Breast epithelium (tissue), 3 donors: ENCODE results near the gene SLC35G3.

Experiments used
- POLR2A ChIP-seq: fragments of 450-650 bp; IDR thresholded peaks from one replicate; pipeline ENCODE4 v1.6.1; 2016; ENCODE audit warnings: antibody characterized with exemption, mild to moderate bottlenecking, moderate library complexity
- TF ChIP-seq, protein P1 (sequence below), 3 donors: fragments of 450-650 bp; IDR thresholded peaks; one replicate each; pipeline ENCODE4 v1.5.1; 2016 to 2017; ENCODE audit warnings: antibody characterized with exemption in 3 of 3, mild to moderate bottlenecking in 3 of 3, moderate library complexity in 3 of 3

DNA sequence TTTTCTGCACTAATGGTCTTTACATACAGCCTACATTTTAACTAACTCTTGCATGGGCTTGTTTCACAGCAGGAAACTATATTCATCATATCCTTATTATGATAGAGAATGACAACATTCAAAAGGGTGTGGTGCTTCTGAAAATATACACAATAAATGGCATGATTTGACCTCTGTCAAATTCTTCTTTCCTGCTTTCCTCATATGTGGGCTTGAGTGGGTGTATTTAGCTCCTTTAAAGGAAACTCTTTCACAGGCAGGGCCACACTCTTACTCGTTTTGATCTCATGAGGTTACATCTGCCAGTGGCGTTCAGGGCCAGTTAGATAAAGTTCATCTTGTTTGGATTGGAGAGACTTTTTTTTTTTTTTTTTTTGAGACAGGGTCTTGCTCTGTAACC is 6.1 kb downstream of the SLC35G3 start:
- TF ChIP-seq, protein P1, sequence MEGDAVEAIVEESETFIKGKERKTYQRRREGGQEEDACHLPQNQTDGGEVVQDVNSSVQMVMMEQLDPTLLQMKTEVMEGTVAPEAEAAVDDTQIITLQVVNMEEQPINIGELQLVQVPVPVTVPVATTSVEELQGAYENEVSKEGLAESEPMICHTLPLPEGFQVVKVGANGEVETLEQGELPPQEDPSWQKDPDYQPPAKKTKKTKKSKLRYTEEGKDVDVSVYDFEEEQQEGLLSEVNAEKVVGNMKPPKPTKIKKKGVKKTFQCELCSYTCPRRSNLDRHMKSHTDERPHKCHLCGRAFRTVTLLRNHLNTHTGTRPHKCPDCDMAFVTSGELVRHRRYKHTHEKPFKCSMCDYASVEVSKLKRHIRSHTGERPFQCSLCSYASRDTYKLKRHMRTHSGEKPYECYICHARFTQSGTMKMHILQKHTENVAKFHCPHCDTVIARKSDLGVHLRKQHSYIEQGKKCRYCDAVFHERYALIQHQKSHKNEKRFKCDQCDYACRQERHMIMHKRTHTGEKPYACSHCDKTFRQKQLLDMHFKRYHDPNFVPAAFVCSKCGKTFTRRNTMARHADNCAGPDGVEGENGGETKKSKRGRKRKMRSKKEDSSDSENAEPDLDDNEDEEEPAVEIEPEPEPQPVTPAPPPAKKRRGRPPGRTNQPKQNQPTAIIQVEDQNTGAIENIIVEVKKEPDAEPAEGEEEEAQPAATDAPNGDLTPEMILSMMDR (IDR thresholded peaks at IDR 0.05), result no peak
- no peak for TF ChIP-seq POLR2A
